OCI-LY3 (cell line): Measurements from ENCODE around the gene CAPZB.

Source experiments
- H2AFZ ChIP-seq: fragments of 200-600, 300-600 bp; shearing (Covaris generic); 2 replicates; pipeline ENCODE4 v1.6.0; 2014; ENCODE audit warnings: antibody characterized with exemption, low read depth, low read length
- H3K27ac ChIP-seq: fragments of 200-600, 300-600 bp; sonication (generic); 2 replicates; pipeline ENCODE4 v1.5.1; 2014; ENCODE audit warnings: mild to moderate bottlenecking, low read length, moderate library complexity, mixed read lengths
- H3K27me3 ChIP-seq: fragments of 200-600, 300-600 bp; sonication (generic); 2 replicates; pipeline ENCODE4 v1.6.1; 2014; ENCODE audit warnings: low read depth, low read length, mixed read lengths
- H3K36me3 ChIP-seq: fragments of 200-600, 300-600 bp; sonication (generic); replicated peaks from 2 replicates; pipeline ENCODE3; 2014; ENCODE audit warnings: low read depth, low read length, mixed read lengths
- H3K4me1 ChIP-seq: fragments of 300-600, 200-600 bp; sonication (generic); 2 replicates; pipeline ENCODE4 v1.6.1; 2014; ENCODE audit warnings: low read length, mixed read lengths
- H3K4me2 ChIP-seq: fragments of 200-600, 300-600 bp; sonication (generic); 2 replicates; pipeline ENCODE4 v1.6.1; 2014; ENCODE audit warnings: low read length, mixed read lengths
- H3K4me3 ChIP-seq: fragments of 300-600, 200-600 bp; sonication (generic); 2 replicates; pipeline ENCODE4 v1.5.1; 2014; ENCODE audit warnings: antibody characterized with exemption, mild to moderate bottlenecking, low read length, moderate library complexity
- H3K79me2 ChIP-seq: fragments of 300-600, 200-600 bp; shearing (Covaris generic); 2 replicates; pipeline ENCODE4 v1.6.1; 2014; ENCODE audit warnings: mild to moderate bottlenecking, low read length, mixed read lengths
- H3K9ac ChIP-seq: fragments of 300-600, 200-600 bp; shearing (Covaris generic); 2 replicates; pipeline ENCODE4 v1.6.0; 2014; ENCODE audit warnings: mild to moderate bottlenecking, low read length, moderate library complexity
- H3K9me3 ChIP-seq: fragments of 200-600, 300-600 bp; shearing (Covaris generic); 2 replicates; pipeline ENCODE4 v1.6.1; 2014; ENCODE audit warnings: low read length, mixed read lengths; ENCODE audit not compliant: insufficient read depth
- H4K20me1 ChIP-seq: fragments of 200-600, 300-600 bp; sonication (generic); 2 replicates; pipeline ENCODE4 v1.6.1; 2016; ENCODE audit warnings: low read length, mixed read lengths; ENCODE audit not compliant: insufficient read depth
- CTCF ChIP-seq: fragments of 200-600, 300-600 bp; sonication (generic); IDR thresholded peaks from 2 replicates; pipeline ENCODE4 v1.5.1; 2014; ENCODE audit warnings: antibody characterized with exemption, low read length, low read depth
- EZH2phosphoT487 ChIP-seq: fragments of 200-600 bp; shearing (Covaris generic); IDR thresholded peaks from 2 replicates; pipeline ENCODE4 v1.6.1; 2018; ENCODE audit warnings: antibody characterized with exemption, mixed run types, low read depth

The CAPZB gene

GRCh38 chr1:19353596-19353995 lies 131.7 kb downstream of the CAPZB start:
- Histone ChIP-seq H3K27me3 (no peaks in the 10 kb centered on the region), H3K4me1 (no peaks in the 10 kb centered on the region), H3K27ac (no peak overlapping the region), H3K4me2 (no peak overlapping the region), H2AFZ (no peak overlapping the region), H4K20me1 (no peaks in the 10 kb centered on the region), H3K9ac (no peak overlapping the region), H3K79me2 (no peaks in the 10 kb centered on the region), H3K9me3 (no peaks in the 10 kb centered on the region), H3K4me3 (no peak overlapping the region), H3K36me3 (peaks cover 3% of the 10 kb centered on the region)
- TF ChIP-seq EZH2phosphoT487 (no peak), CTCF (no peak)

GRCh38 chr1:19352839-19353238 lies 132.5 kb downstream of the CAPZB start:
- Histone ChIP-seq H3K9me3 (no peaks in the 10 kb centered on the region), H3K36me3 (peaks cover 3% of the 10 kb centered on the region), H3K27me3 (no peaks in the 10 kb centered on the region), H3K4me1 (no peaks in the 10 kb centered on the region), H3K4me3 (no peak overlapping the region), H3K79me2 (no peaks in the 10 kb centered on the region), H3K4me2 (no peak overlapping the region), H3K9ac (no peak overlapping the region), H2AFZ (no peak overlapping the region), H3K27ac (no peak overlapping the region), H4K20me1 (no peaks in the 10 kb centered on the region)
- TF ChIP-seq EZH2phosphoT487 (no peak), CTCF (no peak)

GRCh38 chr1:19351873-19352272 lies 133.5 kb downstream of the CAPZB start:
- no peak for TF ChIP-seq CTCF
- TF ChIP-seq EZH2phosphoT487: no peak
- Histone ChIP-seq H3K27me3 (no peaks in the 10 kb centered on the region), H2AFZ (no peak overlapping the region), H3K27ac (no peak overlapping the region), H3K4me3 (no peak overlapping the region), H4K20me1 (no peaks in the 10 kb centered on the region), H3K9ac (no peak overlapping the region), H3K4me2 (no peak overlapping the region), H3K79me2 (no peaks in the 10 kb centered on the region), H3K4me1 (no peaks in the 10 kb centered on the region), H3K36me3 (peaks cover 3% of the 10 kb centered on the region), H3K9me3 (no peaks in the 10 kb centered on the region)

GRCh38 chr1:19350566-19350965 lies 134.8 kb downstream of the CAPZB start:
- TF ChIP-seq EZH2phosphoT487 (no peak), CTCF (no peak)
- Histone ChIP-seq H3K4me2 (no peak overlapping the region), H3K9ac (no peak overlapping the region), H2AFZ (no peak overlapping the region), H4K20me1 (no peaks in the 10 kb centered on the region), H3K27me3 (no peaks in the 10 kb centered on the region), H3K79me2 (no peaks in the 10 kb centered on the region), H3K27ac (no peak overlapping the region), H3K9me3 (no peaks in the 10 kb centered on the region), H3K36me3 (no peaks in the 10 kb centered on the region), H3K4me1 (no peaks in the 10 kb centered on the region), H3K4me3 (no peak overlapping the region)
